Measurements from ENCODE around the gene SLC35F4. TPM values are rescaled to one million over a fixed set of nuclear protein-coding genes. Genes with fewer than 3 reads are reported as not detected.
"Not testable (repeated sequence)": the region's sequence is repeated elsewhere in the genome, so short reads cannot be mapped to it uniquely, and the experiment has no call there.

SLC35F4 gene
- total and polyA plus RNA-seq, 5 experiments from 2014 or later, result not detected

GRCh38 chr14:57729208-57730187 is 136.4 kb downstream of the SLC35F4 start:
- no peak overlapping the region for H3K4me3 Mint-ChIP-seq
- peaks cover 3 to 12% (median 4%) of the 10 kb centered on the region in 5 donors for H3K27me3 Mint-ChIP-seq
- ATAC-seq (no peak), DNase-seq (no peak)
- no peaks in the 10 kb centered on the region for H3K4me1 Mint-ChIP-seq
- peaks cover 0 to 13% (median 5%) of the 10 kb centered on the region in 9 donors for H3K9me3 Mint-ChIP-seq
- H3K27ac Mint-ChIP-seq, result no peak overlapping the region
- H3K36me3 Mint-ChIP-seq, result no peaks in the 10 kb centered on the region
- POLR2A ChIA-PET, result no interaction called here

DNA sequence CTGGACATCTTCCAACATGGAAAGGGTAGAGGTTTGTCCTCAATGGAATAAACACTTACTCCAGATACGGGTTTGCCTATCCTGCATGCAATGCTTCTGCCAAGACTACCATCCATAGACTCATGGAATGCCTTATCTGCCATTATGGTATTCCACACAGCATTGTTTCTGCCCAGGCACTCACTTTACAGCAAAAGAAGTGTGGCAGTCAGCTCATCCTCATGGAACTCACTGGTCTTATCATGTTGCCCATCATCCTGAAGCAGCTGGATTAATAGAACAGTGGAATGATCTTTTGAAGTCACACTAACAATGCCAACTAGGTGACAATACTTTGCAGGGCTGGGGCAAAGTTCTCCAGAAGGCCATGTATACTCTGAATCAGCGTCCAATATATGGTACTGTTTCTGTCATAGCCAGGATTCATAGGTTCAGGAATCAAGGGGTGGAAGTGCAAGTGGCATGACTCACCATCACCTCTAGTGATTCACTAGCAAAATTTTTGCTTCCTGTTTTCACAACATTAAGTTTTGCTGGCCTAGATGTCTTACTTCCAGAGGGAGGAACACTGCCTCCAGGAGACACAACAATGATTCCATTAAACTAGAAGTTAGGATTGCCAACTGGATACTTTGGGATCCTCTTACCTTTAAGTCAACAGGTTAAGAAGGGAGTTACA is 140.4 kb downstream of the SLC35F4 start:
- ATAC-seq, result no peak
- H3K36me3 Mint-ChIP-seq, result no peaks in the 10 kb centered on the region
- POLR2A ChIA-PET, result no interaction called here

GRCh38 chr14:57722141-57722540 is 143.8 kb downstream of the SLC35F4 start:
- H3K9me3 Mint-ChIP-seq, result peaks cover 0 to 42% (median 6%) of the 10 kb centered on the region in 9 donors
- POLR2A ChIA-PET, H3K4me1 Mint-ChIP-seq: not testable (repeated sequence)

More for the DNA sequence above, 140.4 kb downstream of the SLC35F4 start:
- Mint-ChIP-seq H3K4me3 (no peak overlapping the region), H3K4me1 (no peaks in the 10 kb centered on the region), H3K27me3 (peaks cover 3 to 10% (median 5%) of the 10 kb centered on the region in 5 donors), H3K27ac (no peak overlapping the region), H3K9me3 (peaks cover 0 to 25% (median 6%) of the 10 kb centered on the region in 9 donors)
- DNase-seq, result no peak

DNA sequence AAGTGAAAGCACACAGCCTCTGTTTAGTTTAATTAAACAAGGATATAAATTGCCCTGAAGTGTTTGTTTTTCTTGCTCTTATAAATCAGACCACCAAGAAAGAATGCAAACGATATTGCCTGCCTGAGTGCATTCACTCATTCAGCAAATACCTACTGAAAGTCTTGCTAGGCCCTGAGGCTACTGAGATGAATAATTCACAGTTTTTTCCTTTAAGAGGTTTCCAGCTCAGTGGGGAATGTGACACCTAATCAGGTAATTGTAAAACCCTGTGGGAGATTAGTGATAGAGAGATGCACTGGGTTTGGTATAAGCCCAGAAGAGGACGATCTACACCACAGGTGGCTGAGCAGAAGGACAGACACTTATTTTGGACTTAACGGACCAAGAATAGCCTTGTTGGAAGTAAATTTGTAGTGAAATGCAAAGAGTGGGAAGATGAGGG is 151.4 kb downstream of the SLC35F4 start:
- Mint-ChIP-seq H3K27ac (no peak overlapping the region), H3K9me3 (peaks cover 3 to 17% (median 14%) of the 10 kb centered on the region in 9 donors), H3K4me3 (no peak overlapping the region), H3K27me3 (peaks cover 0 to 10% (median 3%) of the 10 kb centered on the region in 5 donors), H3K4me1 (no peaks in the 10 kb centered on the region), H3K36me3 (no peaks in the 10 kb centered on the region)
- no peak for ATAC-seq
- DNase-seq, result no peak
- POLR2A ChIA-PET, result no interaction called here

More at GRCh38 chr14:57722141-57722540, 143.8 kb downstream of the SLC35F4 start:
- ATAC-seq, H3K27ac Mint-ChIP-seq, H3K36me3 Mint-ChIP-seq, H3K27me3 Mint-ChIP-seq, DNase-seq, H3K4me3 Mint-ChIP-seq: not testable (repeated sequence)

- Mint-ChIP-seq H3K27me3 (peaks cover 0 to 10% (median 3%) of the 10 kb centered on the region in 5 donors), H3K36me3 (peaks cover 0 to 6% (median 0%) of the 10 kb centered on the region in 3 donors), H3K4me3 (no peak overlapping the region), H3K4me1 (no peaks in the 10 kb centered on the region), H3K9me3 (peaks cover 0 to 23% (median 14%) of the 10 kb centered on the region in 9 donors), H3K27ac (no peak overlapping the region)
- DNase-seq (no peak), ATAC-seq (no peak)
- POLR2A ChIA-PET, result no interaction called here
Observed at GRCh38 chr14:57712698-57713097, 153.2 kb downstream of the SLC35F4 start.

GRCh38 chr14:57712102-57712501 is 153.8 kb downstream of the SLC35F4 start:
- POLR2A ChIA-PET, result no interaction called here
- Mint-ChIP-seq H3K4me1 (no peaks in the 10 kb centered on the region), H3K27me3 (peaks cover 0 to 10% (median 3%) of the 10 kb centered on the region in 5 donors), H3K27ac (no peak overlapping the region), H3K36me3 (peaks cover 0 to 6% (median 0%) of the 10 kb centered on the region in 3 donors), H3K9me3 (peaks cover 0 to 23% (median 14%) of the 10 kb centered on the region in 9 donors), H3K4me3 (no peak overlapping the region)
- DNase-seq (no peak), ATAC-seq (no peak)

DNA sequence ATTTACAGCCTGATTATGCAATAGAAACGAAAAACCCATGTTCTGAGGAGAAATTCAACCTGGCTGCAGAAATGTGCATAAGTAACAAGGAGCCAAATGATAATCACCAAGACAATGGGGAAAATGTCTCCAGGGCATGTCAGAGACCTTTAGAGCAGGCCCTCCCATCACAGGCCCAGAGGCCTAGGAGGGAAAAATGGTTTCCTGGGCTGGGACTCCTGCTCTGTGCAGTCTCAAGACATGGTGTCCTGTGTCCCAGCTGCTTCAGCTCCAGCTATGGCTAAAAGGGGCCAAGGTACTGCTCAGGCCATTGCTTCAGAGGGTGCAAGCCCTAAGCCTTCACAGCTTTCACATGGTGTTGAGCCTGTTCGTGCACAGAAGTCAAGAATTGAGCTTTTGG is 156.0 kb downstream of the SLC35F4 start:
- peaks cover 0 to 9% (median 3%) of the 10 kb centered on the region in 5 donors for H3K27me3 Mint-ChIP-seq
- no peak overlapping the region for H3K4me3 Mint-ChIP-seq
- peaks cover 0 to 23% (median 14%) of the 10 kb centered on the region in 9 donors for H3K9me3 Mint-ChIP-seq
- DNase-seq (no peak), ATAC-seq (no peak)
- H3K4me1 Mint-ChIP-seq, result no peaks in the 10 kb centered on the region
- no peak overlapping the region for H3K27ac Mint-ChIP-seq
- H3K36me3 Mint-ChIP-seq, result peaks cover 0 to 6% (median 0%) of the 10 kb centered on the region in 3 donors
- POLR2A ChIA-PET, result no interaction called here

- H3K4me3 Mint-ChIP-seq, H3K27me3 Mint-ChIP-seq, ATAC-seq, DNase-seq, H3K4me1 Mint-ChIP-seq, H3K27ac Mint-ChIP-seq, POLR2A ChIA-PET, H3K36me3 Mint-ChIP-seq: not testable (repeated sequence)
- H3K9me3 Mint-ChIP-seq, result peaks cover 0 to 23% (median 14%) of the 10 kb centered on the region in 9 donors
Observed at GRCh38 chr14:57709086-57709485, 156.8 kb downstream of the SLC35F4 start.

DNA sequence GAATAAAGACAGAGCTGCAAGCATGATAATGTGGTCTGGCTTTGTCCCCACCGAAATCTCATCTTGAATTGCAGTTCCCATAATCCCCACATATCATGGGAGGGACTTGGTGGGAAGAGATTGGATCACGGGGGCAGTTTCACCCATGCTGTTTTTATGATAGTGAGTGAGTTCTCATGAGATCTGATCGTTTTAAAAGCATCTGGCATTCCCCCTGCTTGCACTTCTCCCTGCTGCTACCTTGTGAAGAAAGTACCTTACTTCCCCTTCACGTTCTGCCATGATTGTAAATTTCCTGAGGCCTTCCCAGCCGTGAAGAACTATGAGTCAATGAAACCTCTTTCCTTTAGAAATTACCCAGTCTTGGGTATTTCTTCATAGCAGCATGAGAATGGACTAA is 158.7 kb downstream of the SLC35F4 start:
- H3K4me1 Mint-ChIP-seq, result no peaks in the 10 kb centered on the region
- H3K4me3 Mint-ChIP-seq, result no peak overlapping the region
- peaks cover 0 to 6% (median 0%) of the 10 kb centered on the region in 3 donors for H3K36me3 Mint-ChIP-seq
- H3K27me3 Mint-ChIP-seq, result no peaks in the 10 kb centered on the region
- H3K9me3 Mint-ChIP-seq, result peaks cover 0 to 23% (median 14%) of the 10 kb centered on the region in 9 donors
- no peak overlapping the region for H3K27ac Mint-ChIP-seq
- ATAC-seq, result no peak
- DNase-seq, result no peak
- POLR2A ChIA-PET, result no interaction called here

DNA sequence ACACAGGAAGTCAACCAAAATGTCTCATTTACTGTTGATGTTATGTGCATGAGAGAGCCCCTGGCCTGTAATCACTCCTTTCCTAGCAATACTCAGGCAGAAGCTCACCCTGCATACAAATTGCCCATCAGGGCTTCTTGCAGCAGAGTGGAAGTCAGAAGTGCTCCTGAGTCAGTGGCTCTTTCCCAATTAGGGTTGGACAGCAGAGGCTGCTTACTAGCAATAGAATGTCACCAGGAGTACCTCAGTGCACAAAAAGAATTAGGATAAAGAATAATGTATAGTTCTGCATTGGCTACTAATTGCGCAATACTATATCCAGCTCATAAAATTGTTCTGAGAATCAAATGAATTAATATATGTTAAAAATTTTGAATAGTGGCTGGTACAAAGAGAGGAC is 161.1 kb downstream of the SLC35F4 start:
- DNase-seq (no peak), ATAC-seq (no peak)
- Mint-ChIP-seq H3K27ac (no peak overlapping the region), H3K36me3 (peaks cover 0 to 6% (median 0%) of the 10 kb centered on the region in 3 donors), H3K4me1 (no peaks in the 10 kb centered on the region), H3K9me3 (peaks cover 0 to 13% (median 8%) of the 10 kb centered on the region in 9 donors), H3K27me3 (peaks cover 0 to 1% (median 0%) of the 10 kb centered on the region in 5 donors), H3K4me3 (no peak overlapping the region)
- POLR2A ChIA-PET, result no interaction called here

GRCh38 chr14:57699947-57700346 is 165.9 kb downstream of the SLC35F4 start:
- DNase-seq (no peak), ATAC-seq (no peak)
- Mint-ChIP-seq H3K36me3 (no peaks in the 10 kb centered on the region), H3K27me3 (peaks cover 0 to 2% (median 0%) of the 10 kb centered on the region in 5 donors), H3K4me1 (no peaks in the 10 kb centered on the region), H3K4me3 (no peak overlapping the region), H3K9me3 (peaks cover 0 to 6% (median 0%) of the 10 kb centered on the region in 9 donors), H3K27ac (no peak overlapping the region)
- POLR2A ChIA-PET, result no interaction called here

DNA sequence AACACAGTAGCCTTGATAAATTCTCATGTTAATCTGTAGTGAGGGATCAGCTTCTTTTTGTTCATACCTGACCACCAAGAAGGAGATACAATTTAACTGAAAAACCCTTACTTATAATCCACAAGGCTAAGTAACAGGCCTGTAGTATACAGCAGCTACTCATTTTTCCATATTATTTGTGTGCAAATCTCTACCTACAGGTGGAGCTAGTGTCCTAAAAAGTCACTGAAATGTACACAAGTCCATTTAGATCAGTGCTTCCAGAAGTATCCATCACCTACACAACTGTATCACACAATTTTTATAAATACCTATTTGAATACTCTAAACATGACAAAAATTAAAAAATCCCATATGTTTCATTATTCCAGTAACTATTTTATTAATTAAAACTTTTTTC is 173.2 kb downstream of the SLC35F4 start:
- Mint-ChIP-seq H3K9me3 (peaks cover 0 to 12% (median 1%) of the 10 kb centered on the region in 9 donors), H3K4me3 (no peak overlapping the region), H3K27ac (no peak overlapping the region), H3K27me3 (peaks cover 0 to 3% (median 0%) of the 10 kb centered on the region in 5 donors), H3K36me3 (no peaks in the 10 kb centered on the region), H3K4me1 (no peaks in the 10 kb centered on the region)
- POLR2A ChIA-PET, result no interaction called here
- ATAC-seq (no peak), DNase-seq (no peak)

- no peaks in the 10 kb centered on the region for H3K36me3 Mint-ChIP-seq
- POLR2A ChIA-PET, result no interaction called here
- no peak overlapping the region for H3K27ac Mint-ChIP-seq
- DNase-seq (no peak), ATAC-seq (no peak)
- peaks cover 0 to 5% (median 0%) of the 10 kb centered on the region in 9 donors for H3K9me3 Mint-ChIP-seq
- H3K27me3 Mint-ChIP-seq, result peaks cover 0 to 4% (median 2%) of the 10 kb centered on the region in 5 donors
- H3K4me3 Mint-ChIP-seq, result no peak overlapping the region
- H3K4me1 Mint-ChIP-seq, result no peaks in the 10 kb centered on the region
Observed at GRCh38 chr14:57687416-57687815, 178.5 kb downstream of the SLC35F4 start.
